B cell (primary cell): ENCODE measurements around the gene NPC2. TPM values are rescaled to one million over a fixed set of nuclear protein-coding genes. Genes with fewer than 3 reads are reported as not detected.

Experiments
- ATAC-seq: fragments of 200-7000 bp; cut with Tn5 transposase; one replicate; pipeline ENCODE4 v1.10.0; 2021; ENCODE audit warnings: low read depth, mild to moderate bottlenecking, moderate number of reproducible peaks, moderate library complexity
- CTCF ChIA-PET: fragments of 350-600 bp; sonication (Branson Sonifier 250); formaldehyde crosslinking; loops from one replicate; lab custom pipeline; 2021; ENCODE audit warnings: antibody characterized with exemption, inconsistent platforms; lab: Charles Lee
- POLR2A ChIA-PET: fragments of 350-600 bp; sonication (Branson Sonifier 250); formaldehyde crosslinking; loops from one replicate; lab custom pipeline; 2021; ENCODE audit warnings: antibody characterized with exemption; lab: Charles Lee
- DNase-seq: peaks from one replicate; pipeline ENCODE4 v3.0.0; 2013
- H2AFZ ChIP-seq: 2 replicates; pipeline ENCODE4 v1.6.1; 2012; ENCODE audit warnings: mild to moderate bottlenecking, low read depth, low read length; ENCODE audit not compliant: insufficient read depth, poor library complexity, severe bottlenecking
- H3K27ac ChIP-seq, 2 donors: 1 replicate in 1 of 2; 2 replicates in 1 of 2; pipeline ENCODE4 v1.5.1; 2012 to 2013; ENCODE audit warnings: low read length in 2 of 2, mild to moderate bottlenecking in 2 of 2, moderate library complexity in 1 of 2
- H3K27me3 ChIP-seq, 4 experiments: fragments of 200-600 bp in 1 of 4; sonication (generic) in 1 of 4; replicated peaks in 1 of 4; 1 replicate in 2 of 4; 2 replicates in 2 of 4; pipeline versions ENCODE4 v1.6.1 to v1.7.0; 2013 to 2016; ENCODE audit warnings: low read length in 3 of 4, mild to moderate bottlenecking in 2 of 4, mixed read lengths in 1 of 4, moderate library complexity in 1 of 4; ENCODE audit not compliant: insufficient read depth in 4 of 4, control insufficient read depth in 3 of 4; ENCODE audit errors: control extremely low read depth in 1 of 4
- H3K36me3 ChIP-seq, 2 experiments: replicated peaks in 1 of 2; 1 replicate in 1 of 2; 2 replicates in 1 of 2; pipeline versions ENCODE4 v1.6.1 to v1.7.1; 2013; ENCODE audit warnings: low read length in 1 of 2; ENCODE audit not compliant: insufficient read depth in 2 of 2, control insufficient read depth in 1 of 2; ENCODE audit errors: control extremely low read depth in 1 of 2, extremely low read depth in 1 of 2
- H3K4me1 ChIP-seq, 2 donors: fragments of 200-600 bp in 1 of 2; sonication (generic) in 1 of 2; 1 replicate in 1 of 2; 2 replicates in 1 of 2; pipeline versions ENCODE4 v1.5.1 to v1.6.1; 2013 to 2017; ENCODE audit warnings: low read length in 2 of 2; ENCODE audit not compliant: control insufficient read depth in 2 of 2, insufficient read depth in 2 of 2
- H3K4me2 ChIP-seq: replicated peaks from 2 replicates; pipeline ENCODE3; 2012; ENCODE audit warnings: mild to moderate bottlenecking, low read depth, low read length; ENCODE audit not compliant: poor library complexity, severe bottlenecking
- H3K4me3 ChIP-seq, 5 experiments: fragments of 200-600 bp in 1 of 5; sonication (generic) in 1 of 5; 1 replicate in 3 of 5; 2 replicates in 2 of 5; pipeline versions ENCODE4 v1.5.1 to v1.7.0; 2011 to 2016; ENCODE audit warnings: low read length in 4 of 5, mild to moderate bottlenecking in 4 of 5, low read depth in 2 of 5, control low read depth in 1 of 5, moderate library complexity in 1 of 5; ENCODE audit not compliant: insufficient read depth in 1 of 5; ENCODE audit errors: control extremely low read depth in 1 of 5, extremely low read depth in 1 of 5
- H3K79me2 ChIP-seq: fragments of 200-600 bp; sonication (generic); one replicate; pipeline ENCODE4 v1.6.0; 2016; ENCODE audit warnings: low read length; ENCODE audit not compliant: control insufficient read depth, insufficient read depth
- H3K9ac ChIP-seq: fragments of 200-600 bp; sonication (generic); 2 replicates; pipeline ENCODE4 v1.6.1; 2017; ENCODE audit warnings: mild to moderate bottlenecking, low read length, moderate library complexity
- H3K9me3 ChIP-seq, 3 donors: one replicate each; pipeline versions ENCODE4 v1.6.1 to v1.7.1; 2013; ENCODE audit warnings: low read length in 2 of 3; ENCODE audit not compliant: control insufficient read depth in 2 of 3, insufficient read depth in 1 of 3; ENCODE audit errors: control extremely low read depth in 1 of 3
- H4K20me1 ChIP-seq: 2 replicates; pipeline ENCODE4 v1.6.0; 2012; ENCODE audit warnings: mild to moderate bottlenecking, low read length; ENCODE audit not compliant: insufficient read depth, control insufficient read depth, poor library complexity, severe bottlenecking
- H3K27ac Mint-ChIP-seq: one replicate; pipeline ENCODE4 v1.8.0; 2021; ENCODE audit warnings: mixed read lengths
- H3K27me3 Mint-ChIP-seq: one replicate; pipeline ENCODE4 v1.8.0; 2021; ENCODE audit warnings: mixed read lengths
- H3K4me1 Mint-ChIP-seq: one replicate; pipeline ENCODE4 v1.8.0; 2021; ENCODE audit warnings: mixed read lengths
- H3K4me3 Mint-ChIP-seq: one replicate; pipeline ENCODE4 v1.8.0; 2021; ENCODE audit warnings: mixed read lengths
- H3K9me3 Mint-ChIP-seq: one replicate; pipeline ENCODE4 v1.8.0; 2022; ENCODE audit warnings: mixed read lengths; ENCODE audit not compliant: insufficient read depth
- EZH2 ChIP-seq: IDR thresholded peaks from 2 replicates; pipeline ENCODE4 v1.6.1; 2012; ENCODE audit warnings: borderline replicate concordance, low read depth, mild to moderate bottlenecking, moderate library complexity, low read length; ENCODE audit not compliant: insufficient read depth, poor library complexity, severe bottlenecking
- WGBS: methylation state at CpG from one replicate; pipeline ENCODE4 v1.1.5; 2013; ENCODE audit warnings: missing lambda C conversion rate; ENCODE audit not compliant: insufficient coverage; 5-methylcytosine and 5-hydroxymethylcytosine counted together
- intact Hi-C: fragments of 100-400 bp; cut with micrococcal nuclease; formaldehyde crosslinking; loops from one replicate; pipeline ENCODE4 v1.10.0; 2022
- polyA plus RNA-seq: library from polyadenylated mRNA; depleted of rRNA; stranded (reverse); fragments of >200 nt; gene quantifications from 2 replicates; pipeline ENCODE4 v1.2.3, GENCODE V29; 2012
- total RNA-seq, 2 donors: library from RNA; stranded (reverse); fragments of 120-200 nt in 1 of 2; gene quantifications; 1 replicate in 1 of 2; 2 replicates in 1 of 2; pipeline versions ENCODE4 v1.2.3 to v1.2.4, GENCODE V29; 2013 to 2022
- TF ChIP-seq, protein P1 (sequence below): fragments of 200-600 bp; IDR thresholded peaks from one replicate; pipeline ENCODE4 v1.8.0; 2022; ENCODE audit warnings: antibody characterized with exemption, mild to moderate bottlenecking

The NPC2 gene
- total and polyA plus RNA-seq, 2 donors (not counting 1 experiment from before 2014, with no cell fraction given): 93.8 to 154 TPM

DNA sequence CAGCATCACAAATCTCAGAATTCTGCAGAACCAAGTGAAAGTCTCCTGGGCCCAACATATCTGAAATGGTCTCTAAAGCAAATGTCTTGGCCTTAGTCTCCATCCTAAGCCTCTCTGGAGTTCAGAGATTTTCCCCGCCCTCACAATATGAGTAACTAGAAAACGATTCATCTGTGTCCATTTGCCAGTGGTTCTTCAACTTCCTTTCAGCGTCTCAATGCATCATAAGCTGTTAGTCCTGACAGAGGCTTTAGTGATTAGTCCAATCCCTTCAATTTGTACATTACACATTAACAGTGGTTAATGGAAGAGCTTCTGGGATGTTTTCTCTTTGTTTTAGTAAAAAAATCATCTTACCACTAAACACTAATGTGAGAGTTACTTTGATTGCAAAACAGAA is 17.4 kb downstream of the NPC2 start:
- Mint-ChIP-seq H3K27ac (no peak overlapping the region), H3K9me3 (no peaks in the 10 kb centered on the region), H3K27me3 (no peaks in the 10 kb centered on the region), H3K4me1 (no peaks in the 10 kb centered on the region), H3K4me3 (no peak overlapping the region)
- no peak overlapping the region for H3K4me3 ChIP-seq
- ChIA-PET CTCF (interaction anchor here (0.9 kb wide), 2 partner anchors 107 to 113 kb away, joined by 3 to 4 read pairs; no protein-coding TSS in a partner anchor), POLR2A (no interaction called here)
- DNase-seq (no peak), ATAC-seq (no peak)
- no peak overlapping the region for H2AFZ ChIP-seq
- no peak overlapping the region for H3K27ac ChIP-seq
- no peak overlapping the region for H3K9ac ChIP-seq
- no peaks in the 10 kb centered on the region for H3K4me1 ChIP-seq
- H3K9me3 ChIP-seq: no peaks in the 10 kb centered on the region
- WGBS: no CpG with 5 or more reads among the region's 3 CpGs
- intact Hi-C loops: no loop called here
- no peak overlapping the region for H3K4me2 ChIP-seq
- no peaks in the 10 kb centered on the region for H4K20me1 ChIP-seq
- TF ChIP-seq EZH2: no peak
- TF ChIP-seq, protein P1, sequence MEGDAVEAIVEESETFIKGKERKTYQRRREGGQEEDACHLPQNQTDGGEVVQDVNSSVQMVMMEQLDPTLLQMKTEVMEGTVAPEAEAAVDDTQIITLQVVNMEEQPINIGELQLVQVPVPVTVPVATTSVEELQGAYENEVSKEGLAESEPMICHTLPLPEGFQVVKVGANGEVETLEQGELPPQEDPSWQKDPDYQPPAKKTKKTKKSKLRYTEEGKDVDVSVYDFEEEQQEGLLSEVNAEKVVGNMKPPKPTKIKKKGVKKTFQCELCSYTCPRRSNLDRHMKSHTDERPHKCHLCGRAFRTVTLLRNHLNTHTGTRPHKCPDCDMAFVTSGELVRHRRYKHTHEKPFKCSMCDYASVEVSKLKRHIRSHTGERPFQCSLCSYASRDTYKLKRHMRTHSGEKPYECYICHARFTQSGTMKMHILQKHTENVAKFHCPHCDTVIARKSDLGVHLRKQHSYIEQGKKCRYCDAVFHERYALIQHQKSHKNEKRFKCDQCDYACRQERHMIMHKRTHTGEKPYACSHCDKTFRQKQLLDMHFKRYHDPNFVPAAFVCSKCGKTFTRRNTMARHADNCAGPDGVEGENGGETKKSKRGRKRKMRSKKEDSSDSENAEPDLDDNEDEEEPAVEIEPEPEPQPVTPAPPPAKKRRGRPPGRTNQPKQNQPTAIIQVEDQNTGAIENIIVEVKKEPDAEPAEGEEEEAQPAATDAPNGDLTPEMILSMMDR: no peak
- no peaks in the 10 kb centered on the region for H3K27me3 ChIP-seq
- peaks cover 0 to 34% of the 10 kb centered on the region in 2 experiments for H3K36me3 ChIP-seq
- H3K79me2 ChIP-seq: no peaks in the 10 kb centered on the region

DNA sequence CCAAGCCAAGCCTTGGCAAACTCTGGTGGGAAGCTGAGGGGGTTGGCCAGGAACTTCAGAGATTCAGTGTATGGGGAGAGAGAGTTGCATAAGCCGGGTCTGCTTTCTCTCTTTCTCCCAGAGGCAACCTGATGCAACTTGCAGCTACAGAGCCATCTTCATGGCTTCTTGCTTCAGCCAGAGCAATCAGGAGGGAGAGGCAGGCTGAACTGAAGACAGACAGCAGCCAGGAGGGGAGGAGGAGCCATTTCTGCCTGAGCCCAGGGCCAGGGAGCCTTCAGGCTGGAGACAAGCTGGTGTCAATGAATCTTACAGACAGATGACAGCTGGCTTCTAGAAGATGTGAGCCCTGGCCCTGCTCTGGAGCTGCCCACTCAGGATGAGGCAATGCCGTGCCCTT is 18.7 kb downstream of the NPC2 start:
- Mint-ChIP-seq H3K4me1 (no peaks in the 10 kb centered on the region), H3K27ac (no peak overlapping the region), H3K4me3 (no peak overlapping the region), H3K27me3 (no peaks in the 10 kb centered on the region), H3K9me3 (no peaks in the 10 kb centered on the region)
- ATAC-seq (no peak), DNase-seq (no peak)
- H3K9me3 ChIP-seq: no peaks in the 10 kb centered on the region
- no peak overlapping the region for H3K27ac ChIP-seq
- H3K4me1 ChIP-seq: no peaks in the 10 kb centered on the region
- H3K4me2 ChIP-seq: no peak overlapping the region
- no peaks in the 10 kb centered on the region for H3K79me2 ChIP-seq
- no peak overlapping the region for H2AFZ ChIP-seq
- no peak for TF ChIP-seq EZH2
- TF ChIP-seq, protein P1: no peak
- H3K4me3 ChIP-seq: no peak overlapping the region
- intact Hi-C loops: no loop called here
- WGBS: no CpG with 5 or more reads among the region's 2 CpGs
- no peaks in the 10 kb centered on the region for H3K27me3 ChIP-seq
- no peak overlapping the region for H3K9ac ChIP-seq
- CTCF ChIA-PET: interaction anchor here (0.9 kb wide), 1 partner anchor 17 kb away, joined by 3 read pairs; no protein-coding TSS in a partner anchor
- H4K20me1 ChIP-seq: no peaks in the 10 kb centered on the region
- POLR2A ChIA-PET: no interaction called here
- H3K36me3 ChIP-seq: peaks cover 0 to 25% of the 10 kb centered on the region in 2 experiments
